IMR-90 (cell line): ENCODE data around the gene MCTS1. TPM values are rescaled to one million over a fixed set of nuclear protein-coding genes. Genes with fewer than 3 reads are reported as not detected.

Source experiments
- ATAC-seq: fragments of 200-7000 bp; cut with Tn5 transposase; 2 replicates; pipeline ENCODE4 v1.9.1; 2020; ENCODE audit warnings: low read depth, mild to moderate bottlenecking, moderate library complexity
- BruUV-seq: library from RNA; stranded (reverse); fragments of 400-500 nt; replicated peaks from 2 replicates; lab custom pipeline; 2021; lab: Mats Ljungman, UMichigan
- CTCF ChIA-PET: fragments of 300-600 bp; formaldehyde crosslinking; extraction: SDS; loops from one replicate; lab custom pipeline; 2021; ENCODE audit warnings: antibody characterized with exemption; lab: Yijun Ruan, JAX
- POLR2A ChIA-PET: fragments of 300-600 bp; sonication (Branson Sonifier 250); formaldehyde crosslinking; loops from one replicate; lab custom pipeline; 2022; ENCODE audit warnings: antibody characterized with exemption; ENCODE audit not compliant: unreplicated experiment; lab: Charles Lee
- DNase-seq: peaks from one replicate; pipeline ENCODE4 v3.0.0; 2013
- H2AFZ ChIP-seq: replicated peaks from 2 replicates; pipeline ENCODE3; 2013; ENCODE audit warnings: low read length, mild to moderate bottlenecking; ENCODE audit not compliant: poor library complexity
- H2AK5ac ChIP-seq: 2 replicates; pipeline ENCODE4 v1.6.1; 2013; ENCODE audit warnings: low read depth, low read length, inconsistent platforms
- H2AK9ac ChIP-seq: replicated peaks from 2 replicates; pipeline ENCODE3; 2013; ENCODE audit warnings: mild to moderate bottlenecking, low read depth, low read length, moderate library complexity; ENCODE audit not compliant: poor library complexity
- H2BK120ac ChIP-seq: 2 replicates; pipeline ENCODE4 v1.6.1; 2013; ENCODE audit warnings: low read depth, low read length, inconsistent platforms
- H2BK15ac ChIP-seq: 3 replicates; pipeline ENCODE4 v1.6.1; 2013; ENCODE audit warnings: low read depth, low read length, inconsistent platforms
- H2BK20ac ChIP-seq: 2 replicates; pipeline ENCODE4 v1.6.1; 2013; ENCODE audit warnings: low read depth, mild to moderate bottlenecking, inconsistent platforms, low read length, moderate library complexity
- H2BK5ac ChIP-seq: 2 replicates; pipeline ENCODE4 v1.6.1; 2013; ENCODE audit warnings: mild to moderate bottlenecking, low read depth, low read length, inconsistent platforms; ENCODE audit not compliant: poor library complexity, severe bottlenecking
- H3K14ac ChIP-seq: replicated peaks from 2 replicates; pipeline ENCODE4 v1.6.1; 2013; ENCODE audit warnings: low read depth, low read length, inconsistent platforms
- H3K18ac ChIP-seq: 2 replicates; pipeline ENCODE4 v1.6.1; 2013; ENCODE audit warnings: low read depth, low read length, control low read depth
- H3K23ac ChIP-seq: 2 replicates; pipeline ENCODE4 v1.6.1; 2013; ENCODE audit warnings: low read depth, low read length, inconsistent platforms
- H3K27ac ChIP-seq: 2 replicates; pipeline ENCODE4 v1.5.1; 2013; ENCODE audit warnings: mild to moderate bottlenecking, control low read depth, low read length; ENCODE audit not compliant: insufficient read depth
- H3K27me3 ChIP-seq: 2 replicates; pipeline ENCODE4 v1.6.1; 2013; ENCODE audit warnings: low read length; ENCODE audit not compliant: control insufficient read depth, insufficient read depth
- H3K36me3 ChIP-seq: 2 replicates; pipeline ENCODE4 v1.6.1; 2013; ENCODE audit warnings: low read length, mixed read lengths; ENCODE audit not compliant: control insufficient read depth, insufficient read depth
- H3K4ac ChIP-seq: 2 replicates; pipeline ENCODE4 v1.6.1; 2013; ENCODE audit warnings: low read depth, low read length, inconsistent platforms
- H3K4me1 ChIP-seq: 2 replicates; pipeline ENCODE4 v1.6.1; 2013; ENCODE audit warnings: low read length, mixed read lengths; ENCODE audit not compliant: control insufficient read depth, insufficient read depth
- H3K4me2 ChIP-seq: 2 replicates; pipeline ENCODE4 v1.6.1; 2013; ENCODE audit warnings: low read depth, mild to moderate bottlenecking, control low read depth, low read length, moderate library complexity
- H3K4me3 ChIP-seq: 2 replicates; pipeline ENCODE4 v1.5.1; 2013; ENCODE audit warnings: low read depth, mild to moderate bottlenecking, control low read depth, low read length, moderate library complexity; ENCODE audit not compliant: insufficient read depth
- H3K56ac ChIP-seq: 2 replicates; pipeline ENCODE4 v1.6.1; 2013; ENCODE audit warnings: low read length, inconsistent platforms; ENCODE audit not compliant: insufficient read depth; ENCODE audit errors: extremely low read depth
- H3K79me1 ChIP-seq, 2 experiments: 2 replicates each; pipeline ENCODE4 v1.6.1; 2013; ENCODE audit warnings: low read length in 2 of 2, inconsistent platforms in 1 of 2, low read depth in 1 of 2
- H3K9ac ChIP-seq: 2 replicates; pipeline ENCODE4 v1.6.1; 2013; ENCODE audit warnings: low read depth, low read length, control low read depth
- H3K9me1 ChIP-seq: 2 replicates; pipeline ENCODE4 v1.6.1; 2013; ENCODE audit warnings: low read length, inconsistent platforms; ENCODE audit not compliant: insufficient read depth
- H3K9me3 ChIP-seq: 2 replicates; pipeline ENCODE4 v1.6.1; 2013; ENCODE audit warnings: low read length; ENCODE audit not compliant: control insufficient read depth, insufficient read depth
- H4K20me1 ChIP-seq: 2 replicates; pipeline ENCODE4 v1.6.1; 2013; ENCODE audit warnings: low read length, inconsistent platforms; ENCODE audit not compliant: insufficient read depth
- H4K5ac ChIP-seq: 2 replicates; pipeline ENCODE4 v1.6.1; 2013; ENCODE audit warnings: mild to moderate bottlenecking, low read depth, low read length, control low read depth
- H4K8ac ChIP-seq, 2 experiments: 2 replicates each; pipeline ENCODE4 v1.6.1; 2013; ENCODE audit warnings: low read depth in 2 of 2, low read length in 2 of 2, control low read depth in 1 of 2, inconsistent platforms in 1 of 2
- H4K91ac ChIP-seq: 2 replicates; pipeline ENCODE4 v1.6.1; 2013; ENCODE audit warnings: low read depth, low read length, inconsistent platforms; ENCODE audit not compliant: insufficient read depth
- CEBPB ChIP-seq: IDR thresholded peaks from 2 replicates; pipeline ENCODE4 v1.6.1; 2012; ENCODE audit warnings: low read depth, low read length, improper control_type of control experiment
- CTCF ChIP-seq: conservative IDR thresholded peaks from 2 replicates; pipeline ENCODE4 v1.5.1; 2012; ENCODE audit warnings: mild to moderate bottlenecking, low read depth, low read length, improper control_type of control experiment
- MAFK ChIP-seq: IDR thresholded peaks from 2 replicates; pipeline ENCODE4 v1.6.1; 2012; ENCODE audit warnings: low read depth, low read length, improper control_type of control experiment
- SMC3 ChIP-seq: fragments of 150-350 bp; IDR thresholded peaks from 2 replicates; pipeline ENCODE4 v1.6.1; 2016; ENCODE audit warnings: low read depth, mild to moderate bottlenecking, antibody characterized with exemption, low read length, moderate library complexity
- dilution Hi-C: fragments of 300-500 bp; cut with HindIII; formaldehyde crosslinking; loops from one replicate; pipeline ENCODE4 v1.14.3; 2018; ENCODE audit warnings: low sequenced_read_pairs; ENCODE audit not compliant: unreplicated experiment
- in situ Hi-C: fragments of 300-500 bp; cut with MboI; formaldehyde crosslinking; loops from 3 replicates; pipeline ENCODE4 v1.14.3; 2019; ENCODE audit warnings: low sequenced_read_pairs, inconsistent platforms, mixed read lengths
- intact Hi-C: fragments of 100-400 bp; cut with micrococcal nuclease; formaldehyde crosslinking; loops from 2 replicates; pipeline ENCODE4 v1.10.0; 2022
- polyA plus RNA-seq, 3 experiments: library from polyadenylated mRNA; depleted of rRNA; stranded (reverse); fragments of >200 nt; gene quantifications; 2 replicates each; pipeline ENCODE4 v1.2.3, GENCODE V29; 2012; ENCODE audit warnings: low replicate concordance in 1 of 3
- total RNA-seq: library from RNA; depleted of rRNA; stranded (reverse); fragments of >200 nt; gene quantifications from 2 replicates; pipeline ENCODE4 v1.2.3, GENCODE V29; 2012

Gene MCTS1
- total and polyA plus RNA-seq, 2 of the 4 experiments (the other 2 are of a cell fraction), result 36.9 to 52.8 TPM

GRCh38 chrX:120568035-120568434 is 35.9 kb upstream of the MCTS1 start:
- DNase-seq, result no peak
- Histone ChIP-seq H3K4me1 (no peaks in the 10 kb centered on the region), H4K20me1 (no peaks in the 10 kb centered on the region), H3K9me3 (no peaks in the 10 kb centered on the region), H3K79me1 (no peaks in the 10 kb centered on the region), H3K23ac (no peak overlapping the region), H4K91ac (no peak overlapping the region), H3K56ac (no peak overlapping the region), H3K27me3 (no peaks in the 10 kb centered on the region), H2AFZ (no peak overlapping the region), H3K27ac (no peak overlapping the region), H3K9ac (no peak overlapping the region), H3K36me3 (no peaks in the 10 kb centered on the region; the same call in 1 of the 2 replicates), H2AK5ac (no peak overlapping the region), H4K8ac (no peak overlapping the region), H3K4me3 (no peak overlapping the region), H4K5ac (no peak overlapping the region), H2BK15ac (no peak overlapping the region), H2BK20ac (no peak overlapping the region), H3K18ac (no peak overlapping the region), H3K4me2 (no peak overlapping the region), H3K14ac (no peak overlapping the region), H2AK9ac (no peak overlapping the region), H3K9me1 (no peaks in the 10 kb centered on the region), H2BK5ac (no peak overlapping the region), H3K4ac (no peak overlapping the region), H2BK120ac (no peak overlapping the region)
- ChIA-PET POLR2A (no interaction called here), CTCF (no interaction called here)
- TF ChIP-seq SMC3 (no peak), CEBPB (no peak), CTCF (no peak), MAFK (peak; percentile 61)
- in situ Hi-C loops (no loop called here), intact Hi-C loops (no loop called here), dilution Hi-C loops (no loop called here)
- no peak for ATAC-seq
- no TSS peak for BruUV-seq
